Measurements from ENCODE around the gene KLRC1.
"Not testable (repeated sequence)": the region's sequence is repeated elsewhere in the genome, so short reads cannot be mapped to it uniquely, and the experiment has no call there.

The KLRC1 gene

GRCh38 chr12:10420334-10420733, 32.8 kb downstream of the KLRC1 start, which contains the start of gene KLRC3:
Gene KLRC3 (minus strand): TSS chr12:10420595. CDS start chr12:10420550, 45 bp downstream.
- DNase-seq = not testable (repeated sequence)

- no peak for DNase-seq
Measured at GRCh38 chr12:10409392-10409791, 43.8 kb downstream of the KLRC1 start, which contains the start of gene KLRC4. Gene KLRC4 (minus strand): TSS chr12:10409757. CDS start chr12:10409575, 182 bp downstream.

GRCh38 chr12:10408842-10409241, 44.3 kb downstream of the KLRC1 start:
- DNase-seq = no peak

- no peak for DNase-seq
Measured at GRCh38 chr12:10406725-10407124, 46.5 kb downstream of the KLRC1 start.

- no peak for DNase-seq
Measured at GRCh38 chr12:10405294-10405693, 47.9 kb downstream of the KLRC1 start.

GRCh38 chr12:10404798-10405197, 48.4 kb downstream of the KLRC1 start:
- DNase-seq = no peak

GRCh38 chr12:10400829-10401228, 52.3 kb downstream of the KLRC1 start:
- DNase-seq = no peak

GRCh38 chr12:10398168-10398567, 55.0 kb downstream of the KLRC1 start:
- DNase-seq = no peak

GRCh38 chr12:10397296-10397695, 55.9 kb downstream of the KLRC1 start:
- peak in 1 of 5 experiments; percentile 48 for DNase-seq

- not testable (repeated sequence) for DNase-seq
Measured at GRCh38 chr12:10396176-10396575, 57.0 kb downstream of the KLRC1 start.
